ENCODE measurements around the gene KCNMA1. TPM values are rescaled to one million over a fixed set of nuclear protein-coding genes. Genes with fewer than 3 reads are reported as not detected.

Gene KCNMA1
- total RNA-seq, 8 experiments from 2014 or later = 4.3 to 81.4 (median 17.3) TPM

DNA sequence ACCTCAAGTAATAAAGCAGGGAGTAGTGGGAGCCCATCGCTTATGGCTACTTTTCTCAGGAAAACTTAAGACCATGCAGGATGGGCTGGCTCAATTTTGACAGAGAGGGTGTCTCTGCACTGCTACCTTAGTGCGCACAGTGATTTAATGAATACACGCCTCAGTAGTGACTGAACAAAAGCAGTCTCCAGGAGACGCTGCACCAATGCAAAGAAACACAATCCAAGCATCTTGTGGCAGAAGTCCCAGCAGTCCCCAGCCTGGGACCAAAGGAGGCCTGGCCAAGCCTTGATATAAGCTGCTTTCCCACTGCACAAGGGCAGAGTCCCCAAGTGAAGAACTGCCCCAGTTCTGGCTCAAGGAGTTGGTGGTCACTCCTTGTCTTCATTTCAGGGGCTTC lies 368.9 kb downstream of the KCNMA1 start:
- 40 to 90% (median 62%) methylated on average over 1 to 3 of the region's 4 CpGs; no CpG with 5 or more reads in 5 of the 10 experiments for WGBS, 10 experiments
- Histone ChIP-seq H3K27ac (no peak overlapping the region), H3K4me3 (no peak overlapping the region), H3K4me1 (replicated peaks in 1 of 2) (peaks cover 19 to 26% of the 10 kb centered on the region in 2 donors)
- peak in 5 of 8 experiments; percentile 62 to 98 (median 75) for ATAC-seq (replicated peaks in 6 of 8)
- in situ Hi-C loops (cut with MboI; ENCODE audit: low pct_unique_long_range_greater_than_20kb in 2 of 9, low sequenced_read_pairs in 9 of 9, unreplicated experiment in 9 of 9) = no loop called here

DNA sequence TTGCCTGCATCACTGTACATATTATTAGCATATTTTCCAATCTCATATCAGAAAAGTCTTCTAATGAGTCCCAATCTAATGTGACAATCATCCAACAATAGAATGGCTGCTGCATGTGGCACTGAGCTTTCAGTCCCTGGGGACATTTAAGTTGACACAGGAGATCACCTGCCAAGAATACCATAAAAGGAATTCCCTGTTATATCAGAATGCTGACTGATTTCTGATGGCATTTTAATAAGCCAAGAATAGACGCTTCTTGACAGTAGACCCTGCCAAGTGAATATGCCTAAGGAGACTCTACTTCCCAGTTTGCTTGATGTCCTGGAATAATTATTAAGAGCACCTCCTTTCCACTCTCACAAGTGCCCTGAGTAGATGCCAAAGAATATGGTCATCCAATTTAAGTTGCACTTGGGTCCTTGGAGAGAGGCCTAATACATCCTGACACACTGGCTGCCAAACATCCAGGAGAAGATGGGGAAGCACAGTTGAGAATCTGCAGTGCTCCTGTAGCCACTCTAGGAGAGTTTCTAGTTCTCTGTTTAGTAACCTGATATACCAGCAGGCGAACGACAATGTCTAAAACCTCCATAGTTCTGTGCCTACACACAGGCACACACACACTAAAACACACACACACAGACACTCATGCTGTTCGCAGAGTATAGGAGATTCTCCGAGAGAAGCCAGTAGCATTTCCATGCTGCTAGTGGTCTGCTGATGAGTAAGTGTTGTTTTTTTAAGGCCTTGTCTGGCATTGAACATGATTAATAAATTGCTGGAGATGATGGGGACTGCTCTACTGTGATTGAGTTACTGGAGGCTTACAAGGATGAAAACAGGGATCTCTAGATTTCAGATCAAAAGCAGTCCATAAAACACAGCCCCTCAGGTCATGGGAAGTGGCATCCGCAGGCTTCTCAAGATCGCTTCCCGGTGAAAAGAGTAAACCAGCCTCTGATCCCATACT lies 369.6 kb downstream of the KCNMA1 start:
- Histone ChIP-seq H3K4me1 (replicated peaks in 1 of 2) (peaks cover 16 to 19% of the 10 kb centered on the region in 2 donors), H3K4me3 (no peak overlapping the region), H3K27ac (no peak overlapping the region)
- peak in 5 of 8 experiments; percentile 39 to 64 (median 53) for ATAC-seq (replicated peaks in 6 of 8)
- 60 to 100% (median 84%) methylated on average over 1 to 6 of the region's 8 CpGs; no CpG with 5 or more reads in 1 of the 10 experiments for WGBS, 10 experiments
- in situ Hi-C loops (cut with MboI; ENCODE audit: low pct_unique_long_range_greater_than_20kb in 2 of 9, low sequenced_read_pairs in 9 of 9, unreplicated experiment in 9 of 9) = no loop called here

DNA sequence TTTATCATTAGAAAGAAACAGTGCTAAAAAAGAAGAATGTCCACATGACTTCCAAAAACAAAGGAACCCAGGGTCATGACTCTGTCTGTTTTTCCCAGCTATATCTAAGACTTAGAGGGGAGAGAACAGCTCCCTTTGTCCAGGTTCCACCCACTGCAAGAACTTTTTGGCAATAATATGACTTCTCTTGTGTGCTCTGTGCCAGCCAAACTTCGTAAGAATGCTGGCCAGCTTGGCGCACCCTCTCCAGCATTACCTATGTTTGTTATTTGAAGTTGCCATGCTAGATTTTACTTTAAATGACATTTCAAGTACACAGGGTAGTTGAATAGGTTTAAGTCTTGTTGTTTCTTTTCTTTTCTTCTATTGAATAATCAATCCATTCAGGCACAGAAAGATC lies 371.4 kb downstream of the KCNMA1 start:
- ATAC-seq (replicated peaks in 6 of 8) = no peak
- H3K27ac ChIP-seq = no peak overlapping the region
- 67 to 100% (median 93%) methylated on average over 1 to 2 of the region's 2 CpGs; no CpG with 5 or more reads in 3 of the 10 experiments for WGBS, 10 experiments
- in situ Hi-C loops (cut with MboI; ENCODE audit: low pct_unique_long_range_greater_than_20kb in 2 of 9, low sequenced_read_pairs in 9 of 9, unreplicated experiment in 9 of 9) = no loop called here
- peaks cover 15 to 16% of the 10 kb centered on the region in 2 donors for H3K4me1 ChIP-seq (replicated peaks in 1 of 2)
- no peak overlapping the region for H3K4me3 ChIP-seq

DNA sequence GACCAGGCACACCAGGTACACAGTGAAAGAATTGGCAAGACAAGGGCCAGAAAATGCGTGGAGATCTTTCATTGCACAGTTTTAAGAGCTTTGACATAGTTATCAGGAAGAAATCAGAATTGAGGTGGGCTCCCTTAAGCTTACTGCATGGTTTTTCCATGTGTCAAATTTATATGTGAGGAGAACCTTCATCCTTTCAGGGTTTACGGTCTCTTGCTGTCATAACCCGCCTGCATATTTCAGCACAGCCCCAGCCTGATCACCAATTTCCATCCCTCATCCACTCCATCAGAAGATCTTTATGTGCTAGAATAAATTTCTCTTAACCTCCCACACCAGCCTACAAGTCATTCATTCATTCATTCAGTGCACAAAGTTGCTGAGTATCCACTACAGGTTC lies 373.1 kb downstream of the KCNMA1 start:
- in situ Hi-C loops (cut with MboI; ENCODE audit: low pct_unique_long_range_greater_than_20kb in 2 of 9, low sequenced_read_pairs in 9 of 9, unreplicated experiment in 9 of 9) = no loop called here
- H3K27ac ChIP-seq = no peak overlapping the region

DNA sequence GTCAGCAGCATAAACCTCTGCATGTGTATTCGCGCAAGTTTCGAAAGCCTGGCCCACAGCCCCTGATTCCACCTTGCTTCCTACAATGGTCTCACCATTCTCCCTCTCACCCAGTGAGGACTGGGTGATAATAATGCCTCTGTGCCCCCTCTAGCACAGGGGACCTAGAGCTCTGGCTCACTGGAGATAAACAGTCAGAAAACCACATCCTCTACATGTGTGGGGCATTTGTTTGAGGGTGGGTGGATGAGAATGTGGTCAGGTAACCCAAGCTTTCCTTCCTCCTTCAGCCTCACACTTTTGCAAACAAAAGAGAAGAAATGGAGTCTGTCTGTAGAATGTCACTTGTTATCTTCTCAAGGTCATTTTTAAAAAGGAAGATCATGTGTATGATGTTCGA lies 373.5 kb downstream of the KCNMA1 start:
- Histone ChIP-seq H3K4me1 (replicated peaks in 1 of 2) (peaks cover 13 to 19% of the 10 kb centered on the region in 2 donors), H3K27ac (no peak overlapping the region), H3K4me3 (no peak overlapping the region)
- ATAC-seq (replicated peaks in 6 of 8) = no peak
- in situ Hi-C loops (cut with MboI; ENCODE audit: low pct_unique_long_range_greater_than_20kb in 2 of 9, low sequenced_read_pairs in 9 of 9, unreplicated experiment in 9 of 9) = no loop called here
- WGBS, 10 experiments = 60 to 100% (median 80%) methylated on average over 1 to 4 of the region's 4 CpGs

More for the DNA sequence above, 373.1 kb downstream of the KCNMA1 start:
- 81 to 100% (median 89%) methylated on average over 1 to 3 of the region's 3 CpGs; no CpG with 5 or more reads in 2 of the 10 experiments for WGBS, 10 experiments
- Histone ChIP-seq H3K4me1 (replicated peaks in 1 of 2) (peaks cover 16 to 21% of the 10 kb centered on the region in 2 donors), H3K4me3 (no peak overlapping the region)
- no peak for ATAC-seq (replicated peaks in 6 of 8)

DNA sequence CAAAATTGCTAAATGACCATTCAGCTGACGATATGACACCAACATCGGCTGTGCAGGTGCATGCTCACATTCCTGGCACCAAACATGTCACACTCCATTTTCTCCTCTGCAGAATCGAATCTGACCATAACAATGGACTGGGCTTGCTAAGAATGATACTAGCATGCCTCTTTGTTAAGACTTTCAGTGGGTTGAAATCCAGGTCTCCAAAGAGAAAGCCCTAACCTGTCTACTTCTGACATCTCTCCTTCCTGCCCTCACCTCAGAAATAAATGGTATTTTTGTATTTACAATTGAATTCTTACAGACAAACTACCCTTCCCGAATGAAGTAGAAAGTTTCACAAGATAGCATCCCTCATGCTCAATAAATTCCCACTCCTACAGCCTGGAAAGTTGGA lies 373.9 kb downstream of the KCNMA1 start:
- in situ Hi-C loops (cut with MboI; ENCODE audit: low pct_unique_long_range_greater_than_20kb in 2 of 9, low sequenced_read_pairs in 9 of 9, unreplicated experiment in 9 of 9) = no loop called here
- H3K4me1 ChIP-seq (replicated peaks in 1 of 2) = peaks cover 9 to 15% of the 10 kb centered on the region in 2 donors
- 60 to 92% (median 72%) methylated on average over 2 to 3 of the region's 4 CpGs; no CpG with 5 or more reads in 1 of the 10 experiments for WGBS, 10 experiments
- no peak overlapping the region for H3K27ac ChIP-seq
- ATAC-seq (replicated peaks in 6 of 8) = no peak
- no peak overlapping the region for H3K4me3 ChIP-seq

DNA sequence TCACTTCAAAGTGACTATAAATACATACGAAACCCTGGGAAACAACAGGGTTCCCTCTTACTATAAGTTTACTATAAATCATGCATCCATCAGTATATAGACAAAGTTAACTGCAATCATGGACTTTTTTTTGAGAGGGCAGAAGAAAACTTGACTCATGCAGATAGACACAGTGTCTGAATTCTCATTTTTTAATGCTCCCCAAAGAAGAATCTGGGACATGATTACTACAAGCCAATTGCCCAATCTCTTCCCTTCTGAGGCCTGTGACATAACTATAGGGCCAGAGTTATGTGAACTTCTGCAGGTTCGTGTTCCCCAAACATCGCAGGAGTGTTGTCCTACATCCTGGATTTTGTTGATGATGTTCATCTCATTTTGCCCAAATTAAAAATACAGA lies 376.5 kb downstream of the KCNMA1 start:
- no peak overlapping the region for H3K4me3 ChIP-seq
- no peak for ATAC-seq (replicated peaks in 6 of 8)
- in situ Hi-C loops (cut with MboI; ENCODE audit: low pct_unique_long_range_greater_than_20kb in 2 of 9, low sequenced_read_pairs in 9 of 9, unreplicated experiment in 9 of 9) = no loop called here
- 33 to 100% (median 89%) methylated on average over 1 to 3 of the region's 3 CpGs; no CpG with 5 or more reads in 2 of the 10 experiments for WGBS, 10 experiments
- no peak overlapping the region for H3K27ac ChIP-seq
- peaks cover 0 to 7% of the 10 kb centered on the region in 2 donors for H3K4me1 ChIP-seq (replicated peaks in 1 of 2)

DNA sequence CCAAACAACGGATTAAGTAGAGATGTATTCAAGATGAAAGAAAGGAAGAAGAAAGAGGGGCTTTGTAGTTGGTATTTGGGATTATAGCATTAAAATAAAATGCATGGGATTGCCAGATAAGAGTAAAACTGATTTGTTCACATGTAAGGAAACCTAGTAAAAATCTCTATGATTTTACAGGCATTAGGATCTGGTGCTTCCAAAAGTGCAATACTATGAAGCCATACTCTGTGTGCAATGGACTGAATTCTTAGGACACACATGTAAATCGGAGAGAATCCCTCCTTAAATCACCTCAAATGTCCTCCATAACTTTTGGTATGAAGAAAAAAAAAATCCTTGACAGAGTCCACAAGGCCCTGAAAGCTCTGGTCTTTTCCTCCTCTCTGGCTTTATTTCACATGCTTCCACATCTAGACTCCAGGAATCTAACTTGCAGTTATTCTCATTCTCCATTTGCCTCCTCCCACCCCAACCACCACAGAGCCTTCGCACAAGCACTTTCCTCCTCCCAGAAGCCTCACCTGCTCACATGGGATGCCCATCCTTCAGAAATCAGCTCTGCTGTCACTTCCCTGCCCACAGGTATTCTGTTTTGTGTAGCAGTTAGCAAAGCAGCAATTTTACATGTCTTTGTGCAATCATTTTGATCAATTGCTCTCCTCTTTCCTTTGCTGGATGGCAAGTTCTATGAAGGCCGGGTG lies 378.3 kb downstream of the KCNMA1 start:
- Histone ChIP-seq H3K4me3 (no peak overlapping the region), H3K4me1 (replicated peaks in 1 of 2) (peaks cover 0 to 9% of the 10 kb centered on the region in 2 donors), H3K27ac (no peak overlapping the region)
- no peak for ATAC-seq (replicated peaks in 6 of 8)
- in situ Hi-C loops (cut with MboI; ENCODE audit: low pct_unique_long_range_greater_than_20kb in 2 of 9, low sequenced_read_pairs in 9 of 9, unreplicated experiment in 9 of 9) = no loop called here
- 48 to 100% (median 75%) methylated on average over 2 to 4 of the region's 4 CpGs for WGBS, 10 experiments

DNA sequence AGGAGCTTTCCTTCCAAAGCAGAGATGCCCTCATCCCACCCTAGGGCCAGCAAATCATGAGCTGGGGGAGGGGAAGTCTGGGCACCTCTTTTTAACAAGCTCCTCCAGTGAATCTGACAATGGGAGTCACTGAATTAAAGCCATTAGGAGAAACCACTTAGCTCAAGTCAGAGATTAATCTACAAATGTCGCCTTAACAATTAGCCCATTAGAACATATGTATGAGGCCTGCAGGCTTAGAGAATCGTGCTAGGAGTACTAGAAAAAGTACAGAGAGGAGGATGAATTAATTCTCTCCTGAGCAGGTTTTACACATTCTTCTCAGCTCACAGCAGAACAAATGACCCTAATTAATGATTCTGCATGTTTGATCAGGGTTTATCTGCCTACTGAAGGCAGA lies 381.3 kb downstream of the KCNMA1 start:
- Histone ChIP-seq H3K27ac (no peak overlapping the region), H3K4me3 (no peak overlapping the region), H3K4me1 (replicated peaks in 1 of 2) (peaks cover 19 to 36% of the 10 kb centered on the region in 2 donors)
- WGBS, 10 experiments = 0 to 100% (median 31%) methylated on average over 1 to 2 of the region's 2 CpGs; no CpG with 5 or more reads in 4 of the 10 experiments
- ATAC-seq (replicated peaks in 6 of 8) = peak in 5 of 8 experiments; percentile 17 to 51 (median 38)
- in situ Hi-C loops (cut with MboI; ENCODE audit: low pct_unique_long_range_greater_than_20kb in 2 of 9, low sequenced_read_pairs in 9 of 9, unreplicated experiment in 9 of 9) = no loop called here

DNA sequence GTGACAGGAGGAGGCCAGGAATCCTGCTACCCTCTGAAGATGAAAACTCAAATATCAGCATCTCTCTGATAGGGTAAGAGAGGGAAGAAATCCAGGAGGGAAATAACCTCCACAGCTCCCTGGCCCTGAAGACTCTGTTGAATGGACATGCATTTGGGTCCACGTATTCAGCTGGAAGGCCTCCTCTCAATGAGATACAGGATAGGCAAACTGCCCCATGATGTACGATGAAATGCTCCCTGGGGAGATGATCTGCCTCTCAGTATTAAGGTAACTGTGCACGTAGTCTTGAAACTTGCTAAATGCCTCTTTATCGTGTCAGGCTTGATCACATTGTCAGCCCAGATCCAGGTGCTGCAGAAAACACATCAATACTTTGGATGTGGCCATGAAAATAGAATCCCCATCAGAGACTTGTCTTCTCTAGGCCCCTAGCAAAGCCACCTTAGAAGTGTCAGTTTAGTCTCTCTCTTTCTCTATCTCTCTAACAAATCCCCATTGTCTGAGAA lies 384.0 kb downstream of the KCNMA1 start:
- Histone ChIP-seq H3K4me3 (no peak overlapping the region), H3K4me1 (replicated peaks in 1 of 2) (peaks cover 19 to 31% of the 10 kb centered on the region in 2 donors), H3K27ac (peak overlapping the region in 1 of 2 donors; percentile 28)
- 47 to 93% (median 70%) methylated on average over 1 to 3 of the region's 4 CpGs; no CpG with 5 or more reads in 1 of the 10 experiments for WGBS, 10 experiments
- in situ Hi-C loops (cut with MboI; ENCODE audit: low pct_unique_long_range_greater_than_20kb in 2 of 9, low sequenced_read_pairs in 9 of 9, unreplicated experiment in 9 of 9) = no loop called here
- peak in 5 of 8 experiments; percentile 6 to 62 (median 49) for ATAC-seq (replicated peaks in 6 of 8)

DNA sequence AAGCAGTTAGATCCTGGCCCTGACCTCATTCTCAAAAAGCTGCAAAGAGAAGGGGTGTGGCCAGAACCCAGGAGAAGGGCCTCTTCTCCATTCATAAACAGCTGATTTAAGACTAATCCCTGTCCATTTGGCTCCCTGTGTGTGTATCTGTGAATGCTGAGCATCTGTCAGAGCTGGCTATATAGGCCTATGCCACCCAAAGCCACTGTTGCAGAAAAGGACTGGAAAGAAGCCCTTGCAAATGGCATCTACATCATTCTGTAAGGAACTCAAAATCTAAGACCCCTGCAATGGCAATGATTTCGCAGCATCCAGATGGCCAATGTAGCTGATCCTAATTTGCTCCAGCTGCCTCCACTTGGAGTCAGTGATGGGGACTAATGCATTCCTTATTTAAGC lies 384.5 kb downstream of the KCNMA1 start:
- Histone ChIP-seq H3K4me1 (replicated peaks in 1 of 2) (peaks cover 19 to 32% of the 10 kb centered on the region in 2 donors), H3K27ac (peak overlapping the region in 1 of 2 donors; percentile 28), H3K4me3 (no peak overlapping the region)
- in situ Hi-C loops (cut with MboI; ENCODE audit: low pct_unique_long_range_greater_than_20kb in 2 of 9, low sequenced_read_pairs in 9 of 9, unreplicated experiment in 9 of 9) = no loop called here
- 17 to 75% (median 50%) methylated on average over 1 of the region's 1 CpG; no CpG with 5 or more reads in 7 of the 10 experiments for WGBS, 10 experiments
- ATAC-seq (replicated peaks in 6 of 8) = peak; percentile 59 to 86 (median 78)

DNA sequence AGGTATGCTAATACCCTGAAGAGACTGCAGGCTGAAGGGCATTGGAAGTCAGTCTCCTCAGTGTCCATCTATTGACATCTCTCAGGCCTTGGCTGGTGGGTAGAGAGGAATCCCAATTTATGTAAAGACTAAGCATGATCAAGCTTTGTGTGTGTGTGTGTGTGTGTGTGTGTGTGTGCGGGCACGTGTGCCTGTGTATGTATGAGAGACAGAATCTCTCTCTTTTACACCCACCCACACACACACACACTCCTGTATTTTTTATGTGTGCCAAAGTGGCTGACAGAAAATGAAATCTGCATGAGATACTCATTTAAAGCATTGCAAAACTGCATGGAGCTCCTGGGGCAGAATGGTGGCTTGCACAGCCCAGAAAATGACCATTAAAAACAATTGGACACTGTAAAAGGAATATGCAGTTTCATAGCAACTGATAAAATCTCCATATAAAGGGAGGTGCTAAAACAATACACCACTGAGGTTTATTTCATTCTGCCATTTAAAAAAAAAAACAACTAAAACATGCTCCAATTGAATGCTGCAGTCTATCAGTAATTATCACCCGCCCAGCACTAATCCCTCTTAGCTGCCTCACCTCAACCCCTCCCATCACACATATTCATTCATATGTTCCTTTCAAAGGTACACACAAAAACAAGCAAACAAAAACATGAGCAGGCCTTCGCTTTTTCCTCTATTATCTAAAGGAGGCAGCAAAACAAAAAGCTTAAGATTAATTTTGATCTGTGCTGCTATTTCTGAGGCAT lies 385.0 kb downstream of the KCNMA1 start:
- WGBS, 10 experiments = 11 to 100% (median 42%) methylated on average over 1 to 3 of the region's 4 CpGs; no CpG with 5 or more reads in 1 of the 10 experiments
- ATAC-seq (replicated peaks in 6 of 8) = peak; percentile 28 to 85 (median 46)
- H3K4me1 ChIP-seq (replicated peaks in 1 of 2) = peaks cover 19 to 38% of the 10 kb centered on the region in 2 donors
- in situ Hi-C loops (cut with MboI; ENCODE audit: low pct_unique_long_range_greater_than_20kb in 2 of 9, low sequenced_read_pairs in 9 of 9, unreplicated experiment in 9 of 9) = no loop called here
- no peak overlapping the region for H3K4me3 ChIP-seq
- peak overlapping the region in 1 of 2 donors; percentile 18 for H3K27ac ChIP-seq
